ENCODE data around the gene COQ5. TPM values are rescaled to one million over a fixed set of nuclear protein-coding genes. Genes with fewer than 3 reads are reported as not detected.

Gene COQ5
- total RNA-seq, 1 donor from 2014 or later, result 45.9 TPM

Small RNAs within 50 kb of the gene (small RNA-seq; reads per million reads assigned to genes)
- gene RF00019 (ENCODE audit: low replicate concordance), result not detected

Other genes starting within 250 kb of the COQ5 start
- gene RNU4-2, start 237.3 kb downstream of the COQ5 start, total RNA-seq, result under 0.01 TPM
- gene RNU4-1, start 235.9 kb downstream of the COQ5 start, total RNA-seq, result under 0.01 TPM
- 5.0 TPM for gene SIRT4, start 226.8 kb downstream of the COQ5 start, total RNA-seq
- not detected for gene PLA2G1B, start 201.4 kb downstream of the COQ5 start, total RNA-seq
- 0.31 TPM for gene MSI1, start 160.0 kb downstream of the COQ5 start, total RNA-seq
- gene COX6A1, start 91.0 kb downstream of the COQ5 start, total RNA-seq, result 183 TPM
- 12.0 TPM for gene TRIAP1, start 82.8 kb downstream of the COQ5 start, total RNA-seq
- gene GATC, start 82.7 kb downstream of the COQ5 start, total RNA-seq, result 18.5 TPM
- 92.3 TPM for gene SRSF9, start 59.4 kb downstream of the COQ5 start, total RNA-seq
- 158 TPM for gene DYNLL1, start 33.0 kb downstream of the COQ5 start, total RNA-seq
- 172 TPM for gene RNF10, start 5.2 kb upstream of the COQ5 start, total RNA-seq
- gene POP5, start 52.2 kb upstream of the COQ5 start, total RNA-seq, result 23.2 TPM
- gene CABP1, start 111.5 kb upstream of the COQ5 start, total RNA-seq, result 0.51 TPM
- gene MLEC, start 158.0 kb upstream of the COQ5 start, total RNA-seq, result 67.1 TPM
- 15.1 TPM for gene UNC119B, start 181.3 kb upstream of the COQ5 start, total RNA-seq
- 33.0 TPM for gene ACADS, start 196.7 kb upstream of the COQ5 start, total RNA-seq